Left ventricle myocardium inferior (tissue), 1 donor: ENCODE data around the gene TEAD4. TPM values are rescaled to one million over a fixed set of nuclear protein-coding genes. Genes with fewer than 3 reads are reported as not detected.

Source experiments
- DNase-seq: peaks from one replicate; pipeline ENCODE4 v3.0.0-alpha.2; 2020
- H3K27ac ChIP-seq: fragments of 200-600 bp; replicated peaks from 2 replicates; pipeline ENCODE4 v1.8.0; 2021
- H3K27me3 ChIP-seq: fragments of 200-600 bp; 2 replicates; pipeline ENCODE4 v1.8.0; 2021; ENCODE audit warnings: low read depth
- H3K36me3 ChIP-seq: fragments of 200-600 bp; 2 replicates; pipeline ENCODE4 v1.8.0; 2021
- H3K4me1 ChIP-seq: fragments of 200-600 bp; 2 replicates; pipeline ENCODE4 v1.8.0; 2021
- H3K4me3 ChIP-seq: fragments of 200-600 bp; 2 replicates; pipeline ENCODE4 v1.8.0; 2021; ENCODE audit warnings: mild to moderate bottlenecking, moderate library complexity
- H3K9me3 ChIP-seq: fragments of 200-600 bp; replicated peaks from 2 replicates; pipeline ENCODE4 v1.8.0; 2021
- CTCF ChIP-seq: fragments of 200-600 bp; IDR thresholded peaks from 2 replicates; pipeline ENCODE4 v1.8.0; 2021; ENCODE audit warnings: antibody characterized with exemption, mild to moderate bottlenecking, borderline replicate concordance
- intact Hi-C: fragments of 100-400 bp; cut with micrococcal nuclease; formaldehyde crosslinking; loops from one replicate; pipeline ENCODE4 v1.11.0; 2022
- total RNA-seq: library from RNA; stranded (reverse); fragmentation: NEBNext Ultra II Directional; extraction: Animal tissue kit (Norgen Biotek cat#: 25700); gene quantifications from one replicate; pipeline ENCODE4 v1.2.1, GENCODE V29; 2021
- donor health status: DM: no; HTN: yes; CAD: no; lungs with severe emphysema.

The TEAD4 gene
- total RNA-seq, 1 donor from 2014 or later, result 6.7 TPM

- no peak overlapping the region for H3K4me3 ChIP-seq
- H3K27me3 ChIP-seq, result no peaks in the 10 kb centered on the region
- DNase-seq, result no peak
- TF ChIP-seq CTCF, result no peak
- peaks cover 28% of the 10 kb centered on the region for H3K4me1 ChIP-seq
- H3K36me3 ChIP-seq, result peaks cover 13% of the 10 kb centered on the region
- no peak overlapping the region for H3K27ac ChIP-seq
- intact Hi-C loops, result no loop called here
- no peaks in the 10 kb centered on the region for H3K9me3 ChIP-seq
These were observed 57.0 kb downstream of the TEAD4 start for GRCh38 chr12:3016191-3016590.

- peaks cover 25% of the 10 kb centered on the region for H3K4me1 ChIP-seq
- no peak for DNase-seq
- H3K27me3 ChIP-seq, result no peaks in the 10 kb centered on the region
- H3K9me3 ChIP-seq, result no peaks in the 10 kb centered on the region
- no peak overlapping the region for H3K4me3 ChIP-seq
- peaks cover 15% of the 10 kb centered on the region for H3K36me3 ChIP-seq
- intact Hi-C loops, result no loop called here
- H3K27ac ChIP-seq, result no peak overlapping the region
- no peak for TF ChIP-seq CTCF
These were observed 58.1 kb downstream of the TEAD4 start for GRCh38 chr12:3017281-3017680.

DNA sequence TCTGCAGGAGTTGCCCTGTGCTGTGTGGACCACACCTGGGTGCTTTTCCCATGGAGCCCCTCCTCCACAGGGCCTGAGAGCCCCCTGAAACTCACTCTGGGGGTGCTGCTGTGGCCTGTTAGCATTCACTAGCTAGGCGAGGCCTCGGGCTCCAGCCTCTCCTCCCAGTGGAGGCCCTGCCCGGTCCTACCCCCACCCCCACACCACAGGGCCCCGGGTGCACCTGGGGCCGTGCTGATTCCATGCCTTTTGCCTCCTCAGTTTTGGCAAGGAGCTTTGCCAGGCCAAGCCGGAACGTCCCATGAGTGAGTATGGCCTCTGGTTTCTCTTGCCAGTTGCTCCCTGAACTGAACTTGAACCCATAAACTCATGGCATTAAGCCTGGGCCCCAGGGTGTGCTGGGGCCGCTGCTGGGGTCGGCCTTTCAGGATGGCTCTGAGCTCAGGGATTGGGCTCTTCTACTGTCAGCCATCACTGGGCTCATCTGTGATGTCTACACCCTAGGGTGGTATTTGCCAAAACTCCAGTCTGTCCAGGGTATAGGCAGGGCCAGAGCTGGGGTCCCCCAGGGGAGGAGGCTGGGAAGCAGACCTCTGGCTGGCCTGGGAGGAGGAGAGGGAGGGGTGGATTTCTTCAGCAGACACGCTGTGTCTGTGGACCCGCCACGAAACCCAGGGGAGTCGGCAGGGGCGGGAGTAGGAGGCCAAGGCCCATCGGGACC is 59.2 kb downstream of the TEAD4 start:
- intact Hi-C loops, result no loop called here
- DNase-seq, result no peak
- H3K27me3 ChIP-seq, result no peaks in the 10 kb centered on the region
- H3K4me3 ChIP-seq, result no peak overlapping the region
- H3K9me3 ChIP-seq, result no peaks in the 10 kb centered on the region
- no peak overlapping the region for H3K27ac ChIP-seq
- H3K4me1 ChIP-seq, result peaks cover 14% of the 10 kb centered on the region
- H3K36me3 ChIP-seq, result peaks cover 18% of the 10 kb centered on the region
- no peak for TF ChIP-seq CTCF

GRCh38 chr12:3019005-3019680 is 59.9 kb downstream of the TEAD4 start:
- no peak for DNase-seq
- no peak for TF ChIP-seq CTCF
- intact Hi-C loops, result no loop called here

DNA sequence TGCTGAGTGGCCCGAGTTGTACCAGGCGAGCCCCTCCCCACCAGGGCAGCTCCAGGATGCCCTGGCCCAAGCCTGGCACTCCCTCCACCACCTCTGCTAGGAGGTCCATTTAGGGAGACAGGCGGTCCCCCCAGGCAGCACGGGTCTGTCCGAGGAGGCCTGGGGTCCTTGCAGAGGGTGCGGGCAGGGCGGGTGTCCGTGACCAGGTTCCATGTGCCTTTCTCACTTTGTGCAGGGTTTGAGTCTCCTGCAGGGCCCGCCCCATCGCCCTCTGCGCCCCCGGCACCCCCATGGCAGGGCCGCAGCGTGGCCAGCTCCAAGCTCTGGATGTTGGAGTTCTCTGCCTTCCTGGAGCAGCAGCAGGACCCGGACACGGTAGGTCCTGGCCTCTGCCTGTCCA is 61.2 kb downstream of the TEAD4 start:
- no peak for DNase-seq
- Histone ChIP-seq H3K27ac (no peak overlapping the region), H3K4me3 (no peak overlapping the region), H3K4me1 (no peaks in the 10 kb centered on the region), H3K36me3 (peaks cover 23% of the 10 kb centered on the region), H3K9me3 (no peaks in the 10 kb centered on the region), H3K27me3 (no peaks in the 10 kb centered on the region)
- intact Hi-C loops, result no loop called here
- no peak for TF ChIP-seq CTCF

More at GRCh38 chr12:3019005-3019680, 59.9 kb downstream of the TEAD4 start:
- Histone ChIP-seq H3K27me3 (no peaks in the 10 kb centered on the region), H3K9me3 (no peaks in the 10 kb centered on the region), H3K36me3 (peaks cover 18% of the 10 kb centered on the region), H3K4me1 (peaks cover 7% of the 10 kb centered on the region), H3K4me3 (no peak overlapping the region), H3K27ac (no peak overlapping the region)
